Mucosa of descending colon (tissue), 3 donors: Measurements from ENCODE around the gene HSD11B1. TPM values are rescaled to one million over a fixed set of nuclear protein-coding genes. Genes with fewer than 3 reads are reported as not detected.

Source experiments
- ATAC-seq: fragments of 200-7000 bp; cut with Tn5 transposase; one replicate; pipeline ENCODE4 v1.9.1; 2020; ENCODE audit warnings: mild to moderate bottlenecking, moderate library complexity
- DNase-seq, 3 donors: peaks; one replicate each; pipeline ENCODE4 v3.0.0-alpha.2; 2020
- H3K36me3 ChIP-seq: fragments of 200-600 bp; one replicate; pipeline ENCODE4 v1.8.0; 2021; ENCODE audit warnings: low read depth, mild to moderate bottlenecking
- H3K4me1 ChIP-seq: fragments of 200-600 bp; one replicate; pipeline ENCODE4 v1.8.0; 2021; ENCODE audit warnings: low read depth, mild to moderate bottlenecking
- H3K4me3 ChIP-seq: fragments of 200-600 bp; one replicate; pipeline ENCODE4 v1.8.0; 2021; ENCODE audit warnings: mild to moderate bottlenecking
- H3K9me3 ChIP-seq: fragments of 200-600 bp; one replicate; pipeline ENCODE4 v1.8.0; 2021; ENCODE audit warnings: mild to moderate bottlenecking
- CTCF ChIP-seq: fragments of 200-600 bp; IDR thresholded peaks from one replicate; pipeline ENCODE4 v1.8.0; 2022; ENCODE audit warnings: antibody characterized with exemption, mild to moderate bottlenecking
- intact Hi-C, 2 donors: fragments of 100-400 bp; cut with DNase I in 1 of 2; cut with micrococcal nuclease in 1 of 2; formaldehyde crosslinking; loops; one replicate each; pipeline versions ENCODE4 v1.11.0 to v1.11.1; 2022; cut with DNase I, micrococcal nuclease
- total RNA-seq, 3 donors: library from RNA; stranded (reverse); fragmentation: NEBNext Ultra II Directional in 2 of 3; extraction: Animal tissue kit (Norgen Biotek cat#: 25700) in 2 of 3; gene quantifications; one replicate each; pipeline versions ENCODE4 v1.2.1 to v1.2.4, GENCODE V29; 2021 to 2023
- donor health status: DM: no; HTN: no; CAD: no; lungs with moderate emphysema.
- donor health status: DM: no; HTN: no; CAD: no.
- donor health status: DM: no; HTN: yes; CAD: no.

Gene HSD11B1
- total RNA-seq, 3 donors from 2014 or later: 2.8 to 5.7 TPM; not detected in 1

DNA sequence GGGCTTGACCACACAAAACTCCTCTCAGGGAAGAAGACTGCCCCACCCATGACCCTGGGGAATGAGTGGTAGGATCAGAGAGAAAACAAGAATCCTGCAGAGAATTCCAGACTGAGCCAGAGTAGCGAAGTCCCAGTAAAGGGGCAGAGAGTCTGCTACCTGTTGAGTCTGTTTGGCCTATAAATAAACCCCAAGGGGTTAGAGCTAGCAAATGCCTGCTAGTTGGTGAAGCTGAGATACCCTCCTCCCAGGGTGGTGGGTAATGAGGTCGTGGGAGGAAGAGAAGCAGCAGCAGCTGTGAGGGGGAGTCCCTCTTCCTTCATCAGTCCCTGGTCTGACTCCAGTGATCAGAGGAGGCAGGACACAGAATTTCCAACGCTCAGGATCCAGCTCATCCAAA, 53.8 kb downstream of the HSD11B1 start:
- intact Hi-C loops: no loop called here

DNA sequence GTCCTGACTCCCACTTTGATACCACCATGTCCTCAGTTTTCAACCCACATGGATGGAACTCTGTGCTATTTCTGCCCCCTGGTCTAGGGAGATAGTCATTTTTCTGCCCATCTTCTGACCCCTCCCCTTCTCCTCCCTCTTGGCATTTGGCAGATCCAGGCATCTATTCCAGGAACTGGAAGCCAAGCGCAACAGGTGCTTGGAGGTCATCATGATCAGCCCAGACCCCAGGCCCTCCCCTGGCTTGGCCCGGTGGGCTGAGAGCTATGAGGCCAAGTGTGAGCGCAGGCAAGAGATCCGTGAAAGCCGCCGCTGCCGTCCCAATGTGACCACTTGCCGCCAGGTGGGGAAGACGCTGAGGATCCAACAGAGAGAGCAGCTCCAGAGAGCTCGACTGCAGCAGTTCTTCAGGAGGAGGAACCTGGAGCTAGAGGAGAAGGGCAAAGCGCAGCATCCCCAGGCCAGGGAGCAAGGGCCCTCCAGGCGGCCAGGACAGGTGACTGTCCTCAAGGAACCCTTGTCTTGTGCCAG, 55.2 kb downstream of the HSD11B1 start:
- no peaks in the 10 kb centered on the region for H3K9me3 ChIP-seq
- intact Hi-C loops: no loop called here
- H3K36me3 ChIP-seq: no peaks in the 10 kb centered on the region
- H3K4me3 ChIP-seq: no peak overlapping the region
- H3K4me1 ChIP-seq: no peaks in the 10 kb centered on the region
- DNase-seq (no peak), ATAC-seq (no peak)
- TF ChIP-seq CTCF: no peak

More for the DNA sequence above, 53.8 kb downstream of the HSD11B1 start:
- Histone ChIP-seq H3K9me3 (no peaks in the 10 kb centered on the region), H3K36me3 (no peaks in the 10 kb centered on the region), H3K4me1 (no peaks in the 10 kb centered on the region), H3K4me3 (no peak overlapping the region)
- TF ChIP-seq CTCF: no peak
- no peak for DNase-seq
- ATAC-seq: no peak

DNA sequence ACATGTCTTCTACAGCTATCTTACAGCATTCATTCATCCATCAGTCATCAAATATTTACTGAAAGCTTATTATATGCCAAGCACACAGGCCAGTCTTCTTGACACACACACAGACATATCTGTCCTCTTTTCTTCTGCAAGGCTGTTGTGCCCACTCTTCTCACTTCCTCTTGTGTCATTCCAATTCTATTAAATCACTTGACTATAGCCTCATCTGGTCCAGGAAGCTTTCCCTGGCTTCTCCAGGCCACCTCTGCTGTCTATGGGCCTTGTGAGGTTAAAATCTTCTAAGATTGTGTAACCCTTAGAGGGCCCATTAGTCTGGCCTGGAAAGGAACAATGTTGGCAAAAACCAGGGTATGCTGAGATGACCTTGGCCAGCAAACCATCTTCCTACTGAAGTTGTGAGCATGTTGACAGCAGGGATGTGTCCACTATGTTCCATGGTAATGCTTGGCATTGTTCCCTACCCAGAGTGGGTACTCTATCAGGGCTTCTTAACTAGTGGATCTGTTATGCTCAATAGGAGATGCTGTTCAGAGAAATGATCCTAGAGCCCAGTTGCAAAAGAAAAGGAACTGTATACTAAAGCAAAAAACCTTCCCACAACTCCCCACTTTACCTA, 56.5 kb downstream of the HSD11B1 start:
- no peak overlapping the region for H3K4me3 ChIP-seq
- no peaks in the 10 kb centered on the region for H3K9me3 ChIP-seq
- no peak for ATAC-seq
- intact Hi-C loops: no loop called here
- H3K36me3 ChIP-seq: no peaks in the 10 kb centered on the region
- DNase-seq: no peak
- H3K4me1 ChIP-seq: no peaks in the 10 kb centered on the region
- TF ChIP-seq CTCF: no peak

- no peak for DNase-seq
- no peak for ATAC-seq
- Histone ChIP-seq H3K4me3 (no peak overlapping the region), H3K9me3 (no peaks in the 10 kb centered on the region), H3K4me1 (no peaks in the 10 kb centered on the region), H3K36me3 (no peaks in the 10 kb centered on the region)
- intact Hi-C loops: no loop called here
- TF ChIP-seq CTCF: no peak
Measured at GRCh38 chr1:209766051-209766450, 61.4 kb downstream of the HSD11B1 start.

GRCh38 chr1:209767096-209767495, 62.5 kb downstream of the HSD11B1 start:
- Histone ChIP-seq H3K4me1 (no peaks in the 10 kb centered on the region), H3K9me3 (no peaks in the 10 kb centered on the region), H3K36me3 (no peaks in the 10 kb centered on the region), H3K4me3 (no peak overlapping the region)
- intact Hi-C loops: no loop called here
- no peak for ATAC-seq
- DNase-seq: no peak
- no peak for TF ChIP-seq CTCF
